HCT116 (cell line): ENCODE measurements around the gene UBE2E1. TPM values are rescaled to one million over a fixed set of nuclear protein-coding genes. Genes with fewer than 3 reads are reported as not detected.

ENCODE experiments used
- ATAC-seq: fragments of 200-7000 bp; cut with Tn5 transposase; 2 replicates; pipeline ENCODE4 v1.9.1; 2020; ENCODE audit warnings: mild to moderate bottlenecking, moderate library complexity
- BruUV-seq: library from RNA; stranded (reverse); fragments of 400-500 nt; replicated peaks from 2 replicates; lab custom pipeline; 2021; lab: Mats Ljungman, UMichigan
- CTCF ChIA-PET: fragments of 300-600 bp; sonication (Branson Sonifier 250); formaldehyde crosslinking; loops from one replicate; lab custom pipeline; 2021; ENCODE audit warnings: antibody characterized with exemption; lab: Charles Lee
- POLR2A ChIA-PET: fragments of 300-600, 350-600 bp; sonication (Branson Sonifier 250); formaldehyde crosslinking; loops from one replicate; lab custom pipeline; 2021; ENCODE audit warnings: antibody characterized with exemption; lab: Charles Lee
- RAD21 ChIA-PET, 2 experiments: fragments of 300-600 bp; sonication (Branson Sonifier 250); formaldehyde crosslinking; loops; one replicate each; lab custom pipeline; 2023; ENCODE audit warnings: low total read pairs in 2 of 2; ENCODE audit not compliant: uncharacterized antibody in 2 of 2, unreplicated experiment in 2 of 2, low non-redundant PET in 1 of 2; lab: Charles Lee
- DNase-seq: peaks from one replicate; pipeline ENCODE4 v3.0.0-alpha.2; 2010; ENCODE audit warnings: low read depth, low spot score
- H2AFZ ChIP-seq: fragments of 200-600 bp; shearing (Covaris generic), sonication (generic); 2 replicates; pipeline ENCODE4 v1.6.1; 2017; ENCODE audit warnings: low read depth, mixed run types, mixed read lengths, antibody characterized with exemption, low read length; ENCODE audit not compliant: poor library complexity, severe bottlenecking
- H3K27ac ChIP-seq: 2 replicates; pipeline ENCODE4 v1.5.1; 2012; ENCODE audit warnings: low read depth, low read length
- H3K27me3 ChIP-seq: fragments of 200-600 bp; sonication (generic); 2 replicates; pipeline ENCODE4 v1.6.1; 2016; ENCODE audit warnings: mixed run types, low read length, mixed read lengths; ENCODE audit not compliant: insufficient read depth
- H3K36me3 ChIP-seq, 2 experiments: fragments of 200-500 bp in 1 of 2; fragments of 200-600 bp in 1 of 2; sonication (Bioruptor generic) in 1 of 2; sonication (generic) in 1 of 2; 2 replicates each; pipeline versions ENCODE4 v1.5.1 to v1.6.1; 2014 to 2016; ENCODE audit warnings: low read length in 2 of 2, inconsistent platforms in 1 of 2, mixed read lengths in 1 of 2, mixed run types in 1 of 2; ENCODE audit not compliant: insufficient read depth in 2 of 2, control insufficient read depth in 1 of 2
- H3K4me1 ChIP-seq, 2 experiments: fragments of 200-600 bp in 1 of 2; sonication (generic) in 1 of 2; 2 replicates each; pipeline versions ENCODE4 v1.5.1 to v1.6.1; 2012 to 2017; ENCODE audit warnings: low read length in 2 of 2, inconsistent platforms in 1 of 2, mild to moderate bottlenecking in 1 of 2, mixed read lengths in 1 of 2, mixed run types in 1 of 2, moderate library complexity in 1 of 2; ENCODE audit not compliant: insufficient read depth in 2 of 2, control insufficient read depth in 1 of 2
- H3K4me2 ChIP-seq: fragments of 200-600 bp; sonication (generic); 2 replicates; pipeline ENCODE4 v1.6.1; 2017; ENCODE audit warnings: mixed run types, low read length, mixed read lengths
- H3K4me3 ChIP-seq, 2 experiments: fragments of 200-600 bp in 1 of 2; sonication (generic) in 1 of 2; replicated peaks in 1 of 2; 2 replicates each; pipeline ENCODE4 v1.5.1; 2011 to 2016; ENCODE audit warnings: low read length in 2 of 2, control low read depth in 1 of 2, low read depth in 1 of 2, mild to moderate bottlenecking in 1 of 2, mixed read lengths in 1 of 2, mixed run types in 1 of 2
- H3K79me2 ChIP-seq: fragments of 200-600 bp; sonication (generic); 2 replicates; pipeline ENCODE4 v1.6.1; 2017; ENCODE audit warnings: mild to moderate bottlenecking, mixed run types, low read length, moderate library complexity, mixed read lengths; ENCODE audit not compliant: insufficient read depth
- H3K9ac ChIP-seq: fragments of 200-600 bp; sonication (generic); 2 replicates; pipeline ENCODE4 v1.6.1; 2016; ENCODE audit warnings: low read length, mixed read lengths
- H3K9me2 ChIP-seq: fragments of 200-600 bp; sonication (generic), shearing (Covaris generic); 2 replicates; pipeline ENCODE4 v1.6.1; 2017; ENCODE audit warnings: mixed run types, mild to moderate bottlenecking, moderate library complexity; ENCODE audit not compliant: insufficient read depth
- H3K9me3 ChIP-seq, 2 experiments: fragments of 200-500 bp in 1 of 2; fragments of 200-600 bp in 1 of 2; sonication (Bioruptor generic) in 1 of 2; sonication (generic) in 1 of 2; 2 replicates each; pipeline ENCODE4 v1.6.1; 2014 to 2017; ENCODE audit warnings: low read length in 2 of 2, mixed read lengths in 2 of 2, inconsistent platforms in 1 of 2, low read depth in 1 of 2, mild to moderate bottlenecking in 1 of 2, mixed run types in 1 of 2, moderate library complexity in 1 of 2; ENCODE audit not compliant: control insufficient read depth in 1 of 2, insufficient read depth in 1 of 2
- H4K20me1 ChIP-seq: fragments of 200-600 bp; sonication (generic), shearing (Covaris generic); 2 replicates; pipeline ENCODE4 v1.6.1; 2017; ENCODE audit warnings: mixed run types, mild to moderate bottlenecking, moderate library complexity; ENCODE audit not compliant: insufficient read depth
- CBX3 ChIP-seq: IDR thresholded peaks from 2 replicates; pipeline ENCODE4 v1.6.1; 2012; ENCODE audit warnings: low read depth
- CEBPB ChIP-seq: IDR thresholded peaks from 2 replicates; pipeline ENCODE4 v1.6.1; 2012; ENCODE audit warnings: low read depth
- EGR1 ChIP-seq: IDR thresholded peaks from 2 replicates; pipeline ENCODE4 v1.6.1; 2012; ENCODE audit warnings: low read depth
- ELF1 ChIP-seq: IDR thresholded peaks from 2 replicates; pipeline ENCODE4 v1.6.1; 2012; ENCODE audit warnings: low read depth, borderline replicate concordance
- EZH2 ChIP-seq: fragments of 200-600 bp; sonication (generic); IDR thresholded peaks from 2 replicates; pipeline ENCODE4 v1.6.1; 2017; ENCODE audit warnings: antibody characterized with exemption, mixed run types
- EZH2phosphoT487 ChIP-seq: fragments of 200-600 bp; IDR thresholded peaks from 2 replicates; pipeline ENCODE4 v1.6.1; 2018; ENCODE audit warnings: antibody characterized with exemption, borderline replicate concordance
- JUND ChIP-seq: IDR thresholded peaks from 2 replicates; pipeline ENCODE4 v1.6.1; 2012
- MAX ChIP-seq: IDR thresholded peaks from 2 replicates; pipeline ENCODE4 v1.6.1; 2012
- POLR2A ChIP-seq: IDR thresholded peaks from 2 replicates; pipeline ENCODE4 v1.7.0; 2011; ENCODE audit warnings: borderline replicate concordance; ENCODE audit not compliant: insufficient read depth, insufficient read length; ENCODE audit errors: extremely low read depth
- POLR2AphosphoS5 ChIP-seq: IDR thresholded peaks from 2 replicates; pipeline ENCODE4 v1.6.1; 2011; ENCODE audit warnings: mild to moderate bottlenecking, low read depth, low read length, moderate library complexity
- RAD21 ChIP-seq: IDR thresholded peaks from 2 replicates; pipeline ENCODE4 v1.6.1; 2012; ENCODE audit warnings: low read depth, mild to moderate bottlenecking
- REST ChIP-seq: IDR thresholded peaks from 2 replicates; pipeline ENCODE4 v1.6.1; 2012; ENCODE audit warnings: low read depth
- SIN3A ChIP-seq: IDR thresholded peaks from 2 replicates; pipeline ENCODE4 v1.6.1; 2012; ENCODE audit warnings: low read depth
- SP1 ChIP-seq: IDR thresholded peaks from 2 replicates; pipeline ENCODE4 v1.6.1; 2012; ENCODE audit warnings: low read depth
- SRF ChIP-seq: IDR thresholded peaks from 2 replicates; pipeline ENCODE4 v1.6.1; 2012; ENCODE audit warnings: low read depth
- TCF7L2 ChIP-seq: IDR thresholded peaks from 2 replicates; pipeline ENCODE4 v1.7.0; 2011; ENCODE audit warnings: borderline replicate concordance, inconsistent platforms; ENCODE audit not compliant: insufficient read depth, insufficient read length; ENCODE audit errors: extremely low read depth
- YY1 ChIP-seq: IDR thresholded peaks from 2 replicates; pipeline ENCODE4 v1.6.1; 2011; ENCODE audit warnings: low read length, low read depth, moderate library complexity, mild to moderate bottlenecking; ENCODE audit not compliant: insufficient replicate concordance; ENCODE audit errors: extremely low read depth
- ZFX ChIP-seq: fragments of 450-650 bp; IDR thresholded peaks from 2 replicates; pipeline ENCODE4 v1.6.1; 2017
- ZNF274 ChIP-seq: fragments of 200-500 bp; sonication (Bioruptor generic); IDR thresholded peaks from 2 replicates; pipeline ENCODE4 v1.6.1; 2014; ENCODE audit warnings: mild to moderate bottlenecking, low read depth, low read length, inconsistent platforms
- intact Hi-C: fragments of 100-400 bp; cut with micrococcal nuclease; formaldehyde crosslinking; loops from 2 replicates; pipeline ENCODE4 v1.10.0; 2022
- total RNA-seq: library from RNA; stranded (reverse); gene quantifications from one replicate; pipeline ENCODE4 v1.2.1, GENCODE V29; 2021; ENCODE audit not compliant: unreplicated experiment

Gene UBE2E1
- total RNA-seq, 1 experiment from 2014 or later, result 75.1 TPM

GRCh38 chr3:23762214-23762613, 43.5 kb upstream of the UBE2E1 start:
- no peak for ATAC-seq
- POLR2A ChIA-PET, result no interaction called here
- TF ChIP-seq MAX, result no peak
- TF ChIP-seq POLR2AphosphoS5, result no peak
- TF ChIP-seq JUND, result no peak
- TF ChIP-seq SIN3A, result no peak
- no peak for TF ChIP-seq CEBPB
- TF ChIP-seq TCF7L2, result no peak
- no peak for TF ChIP-seq YY1
- no peak for TF ChIP-seq ZFX
- TF ChIP-seq EGR1, result no peak
- no peak for TF ChIP-seq POLR2A
- no peak for TF ChIP-seq EZH2
- no peak for TF ChIP-seq SRF
- TF ChIP-seq CBX3, result no peak
- no peak for TF ChIP-seq ELF1
- TF ChIP-seq REST, result no peak
- no peak for TF ChIP-seq SP1
- TF ChIP-seq ZNF274, result no peak
- TF ChIP-seq EZH2phosphoT487, result no peak
- TF ChIP-seq RAD21, result no peak
- Histone ChIP-seq H3K79me2 (no peaks in the 10 kb centered on the region), H3K9ac (no peak overlapping the region), H2AFZ (peak overlapping the region; percentile 76), H3K9me3 (no peaks in the 10 kb centered on the region), H3K4me1 (peaks cover 0 to 10% of the 10 kb centered on the region in 2 experiments; a peak in 1 of 4 replicates), H3K4me3 (no peak overlapping the region), H3K27ac (no peak overlapping the region), H3K36me3 (no peaks in the 10 kb centered on the region), H3K4me2 (no peak overlapping the region), H3K27me3 (no peaks in the 10 kb centered on the region), H3K9me2 (no peaks in the 10 kb centered on the region), H4K20me1 (no peaks in the 10 kb centered on the region)
- no peak for DNase-seq
- intact Hi-C loops, result loop anchor here (5.0 kb wide), 1 partner anchor 580 kb away; no protein-coding TSS in a partner anchor
- CTCF ChIA-PET, result no interaction called here
- no TSS peak for BruUV-seq
- RAD21 ChIA-PET, result no interaction called here
